Endothelial cell of umbilical vein (primary cell): ENCODE results near the gene FOXP1. TPM values are rescaled to one million over a fixed set of nuclear protein-coding genes. Genes with fewer than 3 reads are reported as not detected.

ENCODE experiments used
- BruUV-seq: library from RNA; stranded (reverse); fragments of 400-500 nt; replicated peaks from 2 replicates; lab custom pipeline; 2021; lab: Mats Ljungman, UMichigan
- CTCF ChIA-PET: fragments of 300-600, 350-600 bp; sonication (Branson Sonifier 250); formaldehyde crosslinking; loops from one replicate; lab custom pipeline; 2021; ENCODE audit warnings: antibody characterized with exemption, inconsistent platforms; lab: Charles Lee
- POLR2A ChIA-PET: fragments of 300-600, 350-600 bp; sonication (Branson Sonifier 250); formaldehyde crosslinking; loops from one replicate; lab custom pipeline; 2021; ENCODE audit warnings: antibody characterized with exemption, inconsistent platforms; lab: Charles Lee
- DNase-seq: peaks from one replicate; pipeline ENCODE4 v3.0.0-alpha.2; 2011; ENCODE audit warnings: low read depth, low spot score
- FAIRE-seq: peaks from 2 replicates; lab custom pipeline; 2011; peaks lifted over from hg19 to GRCh38; lab: Jason Lieb, UNC
- H2AFZ ChIP-seq: 2 replicates; pipeline ENCODE4 v1.6.0; 2012; ENCODE audit warnings: low read depth, low read length, control low read depth, inconsistent platforms
- H3K27ac ChIP-seq: 2 replicates; pipeline ENCODE4 v1.5.1; 2011; ENCODE audit warnings: low read depth, mild to moderate bottlenecking, control low read depth, low read length, moderate library complexity; ENCODE audit not compliant: insufficient read depth
- H3K27me3 ChIP-seq, 2 experiments: 2 replicates each; pipeline versions ENCODE4 v1.6.0 to v1.6.1; 2011; ENCODE audit warnings: low read length in 2 of 2, mixed read lengths in 1 of 2; ENCODE audit not compliant: control insufficient read depth in 2 of 2, insufficient read depth in 2 of 2
- H3K36me3 ChIP-seq, 2 experiments: 2 replicates in 1 of 2; 3 replicates in 1 of 2; pipeline ENCODE4 v1.5.1; 2011; ENCODE audit warnings: low read length in 2 of 2, mild to moderate bottlenecking in 1 of 2, moderate library complexity in 1 of 2; ENCODE audit not compliant: control insufficient read depth in 2 of 2, insufficient read depth in 2 of 2; ENCODE audit errors: extremely low read depth in 1 of 2
- H3K4me1 ChIP-seq: 3 replicates; pipeline ENCODE4 v1.5.1; 2011; ENCODE audit warnings: mild to moderate bottlenecking, low read length; ENCODE audit not compliant: control insufficient read depth, insufficient read depth; ENCODE audit errors: extremely low read depth
- H3K4me2 ChIP-seq: 2 replicates; pipeline ENCODE4 v1.6.1; 2011; ENCODE audit warnings: low read length, control low read depth, mixed read lengths; ENCODE audit not compliant: insufficient read depth
- H3K4me3 ChIP-seq, 3 experiments: fragments of 200-600 bp in 1 of 3; sonication (generic), shearing (Covaris generic) in 1 of 3; replicated peaks in 1 of 3; 2 replicates each; pipeline ENCODE4 v1.5.1; 2011 to 2016; ENCODE audit warnings: control low read depth in 3 of 3, low read length in 3 of 3, mild to moderate bottlenecking in 2 of 3, inconsistent platforms in 1 of 3, low read depth in 1 of 3, moderate library complexity in 1 of 3; ENCODE audit not compliant: insufficient read depth in 1 of 3
- H3K79me2 ChIP-seq: 2 replicates; pipeline ENCODE4 v1.6.0; 2012; ENCODE audit warnings: low read length, inconsistent platforms; ENCODE audit not compliant: control insufficient read depth, insufficient read depth
- H3K9ac ChIP-seq: replicated peaks from 2 replicates; pipeline ENCODE3; 2011; ENCODE audit warnings: low read length, control low read depth; ENCODE audit not compliant: insufficient read depth; ENCODE audit errors: extremely low read depth
- H3K9me1 ChIP-seq: replicated peaks from 3 replicates; pipeline ENCODE4 v1.6.0; 2011; ENCODE audit warnings: mild to moderate bottlenecking, low read length; ENCODE audit not compliant: control insufficient read depth, insufficient read depth; ENCODE audit errors: extremely low read depth
- H3K9me3 ChIP-seq: replicated peaks from 2 replicates; pipeline ENCODE4 v1.5.1; 2012; ENCODE audit warnings: low read length, inconsistent platforms; ENCODE audit not compliant: control insufficient read depth, insufficient read depth
- H4K20me1 ChIP-seq: replicated peaks from 2 replicates; pipeline ENCODE3; 2011; ENCODE audit warnings: mild to moderate bottlenecking, low read length; ENCODE audit not compliant: control insufficient read depth, insufficient read depth; ENCODE audit errors: extremely low read depth
- CTCF ChIP-seq, 2 donors: IDR thresholded peaks; 1 replicate in 1 of 2; 2 replicates in 1 of 2; pipeline ENCODE4 v1.5.1; 2011; ENCODE audit warnings: low read length in 2 of 2, mild to moderate bottlenecking in 2 of 2, moderate library complexity in 2 of 2, control low read depth in 1 of 2, inconsistent platforms in 1 of 2, low read depth in 1 of 2; ENCODE audit not compliant: insufficient read depth in 1 of 2; ENCODE audit errors: extremely low read depth in 1 of 2
- EZH2 ChIP-seq: IDR thresholded peaks from 2 replicates; pipeline ENCODE4 v1.6.1; 2012; ENCODE audit warnings: borderline replicate concordance, low read depth, mild to moderate bottlenecking, moderate library complexity, low read length, inconsistent platforms; ENCODE audit not compliant: severe bottlenecking
- FOS ChIP-seq: IDR thresholded peaks from 2 replicates; pipeline ENCODE4 v1.6.1; 2011; ENCODE audit warnings: mild to moderate bottlenecking, low read length, moderate library complexity, borderline replicate concordance; ENCODE audit not compliant: insufficient read depth
- GATA2 ChIP-seq: IDR thresholded peaks from 2 replicates; pipeline ENCODE4 v1.7.0; 2011; ENCODE audit warnings: low read depth, mild to moderate bottlenecking, moderate library complexity, mixed read lengths, low read length; ENCODE audit not compliant: insufficient read length, insufficient read depth
- JUN ChIP-seq: IDR thresholded peaks from 2 replicates; pipeline ENCODE4 v1.6.1; 2011; ENCODE audit warnings: borderline replicate concordance, low read depth; ENCODE audit not compliant: insufficient read length, insufficient read depth
- MAX ChIP-seq: IDR thresholded peaks from 2 replicates; pipeline ENCODE4 v1.6.1; 2011; ENCODE audit not compliant: insufficient read depth, insufficient read length
- MYC ChIP-seq: IDR thresholded peaks from one replicate; pipeline ENCODE4 v1.6.1; 2011; ENCODE audit warnings: mild to moderate bottlenecking, low read depth, low read length
- POLR2A ChIP-seq: IDR thresholded peaks from 2 replicates; pipeline ENCODE4 v1.6.1; 2012; ENCODE audit warnings: low read depth, mild to moderate bottlenecking, control low read depth, low read length
- POLR2AphosphoS5 ChIP-seq: IDR thresholded peaks from 2 replicates; pipeline ENCODE4 v1.6.1; 2012; ENCODE audit warnings: low read depth, mild to moderate bottlenecking, control low read depth, low read length, moderate library complexity; ENCODE audit not compliant: insufficient read depth
- dilution Hi-C: fragments of 300-500 bp; cut with MboI; formaldehyde crosslinking; loops from one replicate; pipeline ENCODE4 v1.15.0; 2019; ENCODE audit warnings: low sequenced_read_pairs; ENCODE audit not compliant: extremely low pct_ligation_motif_present
- intact Hi-C: fragments of 100-400 bp; cut with micrococcal nuclease; formaldehyde crosslinking; loops from one replicate; pipeline ENCODE4 v1.10.0; 2022
- polyA plus RNA-seq, 4 experiments: library from polyadenylated mRNA; depleted of rRNA in 3 of 4; stranded (reverse) in 3 of 4; unstranded in 1 of 4; fragments of >200 nt; gene quantifications; 2 replicates each; pipeline versions ENCODE4 v1.2.1 to v1.2.3, GENCODE V29; 2011 to 2012; ENCODE audit warnings: missing spikeins in 1 of 4
- total RNA-seq: library from RNA; stranded (reverse); gene quantifications from 2 replicates; pipeline ENCODE4 v1.2.3, GENCODE V29; 2021

Gene FOXP1
- total and polyA plus RNA-seq, 2 donors (not counting 3 experiments of a cell fraction or from before 2014, with no cell fraction given): 41.0 to 107 TPM

GRCh38 chr3:71521021-71521352 lies 62.5 kb downstream of the FOXP1 start:
- H3K27ac ChIP-seq: no peak overlapping the region
- H3K9ac ChIP-seq: no peak overlapping the region
- no peak overlapping the region for H3K4me3 ChIP-seq
- no peak overlapping the region for H3K4me2 ChIP-seq
- intact Hi-C loops: no loop called here
- no TSS peak for BruUV-seq
- H3K79me2 ChIP-seq: no peaks in the 10 kb centered on the region
- DNase-seq: no peak
- H3K9me3 ChIP-seq: no peaks in the 10 kb centered on the region
- no peaks in the 10 kb centered on the region for H3K9me1 ChIP-seq
- CTCF ChIA-PET: interaction anchor here (0.6 kb wide), 1 partner anchor 188 kb away, joined by 4 read pairs; no protein-coding TSS in a partner anchor
- H3K36me3 ChIP-seq: no peaks in the 10 kb centered on the region
- POLR2A ChIA-PET: no interaction called here
- no peak overlapping the region for H2AFZ ChIP-seq
- TF ChIP-seq POLR2A (no peak), MAX (no peak), FOS (no peak), POLR2AphosphoS5 (no peak), GATA2 (no peak), EZH2 (no peak), JUN (no peak), MYC (no peak), CTCF (IDR thresholded peaks at IDR 0.05; ENCODE audit: extremely low read depth in 1 of 2, insufficient read depth in 1 of 2, low read depth in 1 of 2, low read length in 2 of 2) (no peak)
- H4K20me1 ChIP-seq: no peaks in the 10 kb centered on the region
- no peak for FAIRE-seq
- dilution Hi-C loops: no loop called here
- peaks cover 24% of the 10 kb centered on the region for H3K4me1 ChIP-seq
- H3K27me3 ChIP-seq: no peaks in the 10 kb centered on the region
